Stimulated activated naive B cell treated with anti-CD40 and anti-IgM and Interleukin-4, amounts not matched to agents 10 μg/mL and 1 μg/mL and 100 μg/mL, for 72 hours (primary cell): ENCODE data around the gene TECR.
"Not testable (repeated sequence)": the region's sequence is repeated elsewhere in the genome, so short reads cannot be mapped to it uniquely, and the experiment has no call there.

Experiments used
- ATAC-seq, 2 donors: fragments of 150-1000 bp; cut with Tn5 transposase; replicated peaks; 2 replicates each; pipeline ENCODE4 v1.10.0; 2021; ENCODE audit warnings: moderate library complexity in 1 of 2
- DNase-seq: peaks from one replicate; pipeline ENCODE4 v3.0.0; 2021
- H3K27ac Mint-ChIP-seq: one replicate; pipeline ENCODE4 v1.8.0; 2022; ENCODE audit warnings: mild to moderate bottlenecking, mixed read lengths
- H3K27me3 Mint-ChIP-seq, 2 donors: one replicate each; pipeline ENCODE4 v1.8.0; 2022; ENCODE audit warnings: mixed read lengths in 2 of 2
- H3K36me3 Mint-ChIP-seq, 2 donors: one replicate each; pipeline ENCODE4 v1.8.0; 2022; ENCODE audit warnings: mixed read lengths in 2 of 2, mild to moderate bottlenecking in 1 of 2
- H3K4me1 Mint-ChIP-seq, 2 donors: one replicate each; pipeline ENCODE4 v1.8.0; 2022; ENCODE audit warnings: mixed read lengths in 2 of 2, mild to moderate bottlenecking in 1 of 2
- H3K4me3 Mint-ChIP-seq, 2 donors: one replicate each; pipeline ENCODE4 v1.8.0; 2022; ENCODE audit warnings: mild to moderate bottlenecking in 2 of 2, mixed read lengths in 2 of 2, moderate library complexity in 1 of 2
- H3K9me3 Mint-ChIP-seq, 2 donors: one replicate each; pipeline ENCODE4 v1.8.0; 2022; ENCODE audit warnings: mixed read lengths in 2 of 2, mild to moderate bottlenecking in 1 of 2

The TECR gene

GRCh38 chr19:14540741-14541525, 11.5 kb downstream of the TECR start:
- H3K36me3 Mint-ChIP-seq, result peaks cover 6 to 15% of the 10 kb centered on the region in 2 donors
- no peaks in the 10 kb centered on the region for H3K27me3 Mint-ChIP-seq
- peaks cover 23 to 38% of the 10 kb centered on the region in 2 donors for H3K4me1 Mint-ChIP-seq
- no peak overlapping the region for H3K4me3 Mint-ChIP-seq
- no peaks in the 10 kb centered on the region for H3K9me3 Mint-ChIP-seq
- ATAC-seq (no peak), DNase-seq (no peak)
- no peak overlapping the region for H3K27ac Mint-ChIP-seq

- H3K4me3 Mint-ChIP-seq, H3K27ac Mint-ChIP-seq, H3K9me3 Mint-ChIP-seq, DNase-seq, ATAC-seq, H3K27me3 Mint-ChIP-seq: not testable (repeated sequence)
- Mint-ChIP-seq H3K36me3 (peaks cover 6 to 15% of the 10 kb centered on the region in 2 donors), H3K4me1 (peaks cover 18 to 36% of the 10 kb centered on the region in 2 donors)
Measured at GRCh38 chr19:14541979-14542378, 12.6 kb downstream of the TECR start.

- Mint-ChIP-seq H3K27me3 (no peaks in the 10 kb centered on the region), H3K36me3 (peaks cover 8 to 15% of the 10 kb centered on the region in 2 donors), H3K9me3 (no peaks in the 10 kb centered on the region), H3K27ac (no peak overlapping the region), H3K4me1 (peaks cover 18 to 36% of the 10 kb centered on the region in 2 donors), H3K4me3 (no peak overlapping the region)
- ATAC-seq, result peak; percentile 66 to 77
- no peak for DNase-seq
Measured at GRCh38 chr19:14542711-14543328, 13.4 kb downstream of the TECR start.

- Mint-ChIP-seq H3K36me3 (peaks cover 8 to 21% of the 10 kb centered on the region in 2 donors), H3K27me3 (no peaks in the 10 kb centered on the region), H3K4me1 (peaks cover 18 to 36% of the 10 kb centered on the region in 2 donors), H3K27ac (no peak overlapping the region), H3K4me3 (no peak overlapping the region), H3K9me3 (no peaks in the 10 kb centered on the region)
- ATAC-seq (no peak), DNase-seq (no peak)
Measured at GRCh38 chr19:14544047-14544446, 14.7 kb downstream of the TECR start.

- no peaks in the 10 kb centered on the region for H3K27me3 Mint-ChIP-seq
Measured at GRCh38 chr19:14544977-14545715, 15.8 kb downstream of the TECR start.

GRCh38 chr19:14545716-14546082, 16.3 kb downstream of the TECR start:
- DNase-seq (no peak), ATAC-seq (no peak)
- Mint-ChIP-seq H3K36me3 (peaks cover 7 to 21% of the 10 kb centered on the region in 2 donors), H3K9me3 (no peaks in the 10 kb centered on the region), H3K27me3 (no peaks in the 10 kb centered on the region), H3K4me3 (no peak overlapping the region), H3K4me1 (peaks cover 22 to 46% of the 10 kb centered on the region in 2 donors), H3K27ac (no peak overlapping the region)

More at GRCh38 chr19:14544977-14545715, 15.8 kb downstream of the TECR start:
- no peak for ATAC-seq
- H3K9me3 Mint-ChIP-seq, result no peaks in the 10 kb centered on the region
- no peak overlapping the region for H3K4me3 Mint-ChIP-seq
- DNase-seq, result no peak
- H3K27ac Mint-ChIP-seq, result no peak overlapping the region
- H3K4me1 Mint-ChIP-seq, result peaks cover 16 to 42% of the 10 kb centered on the region in 2 donors
- peaks cover 7 to 20% of the 10 kb centered on the region in 2 donors for H3K36me3 Mint-ChIP-seq

- Mint-ChIP-seq H3K27ac (peak overlapping the region; percentile 79), H3K4me3 (peak overlapping the region; percentile 17 to 41), H3K27me3 (no peaks in the 10 kb centered on the region), H3K36me3 (peaks cover 9 to 19% of the 10 kb centered on the region in 2 donors), H3K9me3 (no peaks in the 10 kb centered on the region), H3K4me1 (peaks cover 31 to 60% of the 10 kb centered on the region in 2 donors)
- ATAC-seq, result peak; percentile 62 to 67
- no peak for DNase-seq
Measured at GRCh38 chr19:14550201-14550754, 20.9 kb downstream of the TECR start.

- H3K4me1 Mint-ChIP-seq, result peaks cover 31 to 57% of the 10 kb centered on the region in 2 donors
- H3K27ac Mint-ChIP-seq, result peak overlapping the region; percentile 25
- not testable (repeated sequence) for H3K9me3 Mint-ChIP-seq, H3K27me3 Mint-ChIP-seq
- peak; percentile 44 for DNase-seq
- peak; percentile 92 to 93 for ATAC-seq
- peak overlapping the region in 1 of 2 donors; percentile 19 for H3K4me3 Mint-ChIP-seq
- peaks cover 9 to 22% of the 10 kb centered on the region in 2 donors for H3K36me3 Mint-ChIP-seq
Measured at GRCh38 chr19:14551134-14552005, 22.0 kb downstream of the TECR start.

- H3K27me3 Mint-ChIP-seq, H3K9me3 Mint-ChIP-seq, ATAC-seq, H3K4me3 Mint-ChIP-seq, DNase-seq: not testable (repeated sequence)
- Mint-ChIP-seq H3K36me3 (peaks cover 9 to 27% of the 10 kb centered on the region in 2 donors), H3K4me1 (peaks cover 36 to 62% of the 10 kb centered on the region in 2 donors), H3K27ac (peak overlapping the region; percentile 31)
Measured at GRCh38 chr19:14552006-14552360, 22.6 kb downstream of the TECR start.

GRCh38 chr19:14553042-14553938, 23.9 kb downstream of the TECR start:
- Mint-ChIP-seq H3K36me3 (peaks cover 7 to 25% of the 10 kb centered on the region in 2 donors), H3K4me1 (peaks cover 36 to 64% of the 10 kb centered on the region in 2 donors), H3K27me3 (no peaks in the 10 kb centered on the region)

GRCh38 chr19:14553939-14554243, 24.5 kb downstream of the TECR start:
- peaks cover 36 to 69% of the 10 kb centered on the region in 2 donors for H3K4me1 Mint-ChIP-seq
- H3K4me3 Mint-ChIP-seq, result no peak overlapping the region
- no peaks in the 10 kb centered on the region for H3K9me3 Mint-ChIP-seq
- H3K27ac Mint-ChIP-seq, result no peak overlapping the region
- no peak for ATAC-seq
- DNase-seq, result no peak
- H3K36me3 Mint-ChIP-seq, result peaks cover 7 to 23% of the 10 kb centered on the region in 2 donors
- no peaks in the 10 kb centered on the region for H3K27me3 Mint-ChIP-seq

More at GRCh38 chr19:14553042-14553938, 23.9 kb downstream of the TECR start:
- no peak for ATAC-seq
- Mint-ChIP-seq H3K4me3 (no peak overlapping the region), H3K9me3 (no peaks in the 10 kb centered on the region), H3K27ac (no peak overlapping the region)
- no peak for DNase-seq

- H3K27ac Mint-ChIP-seq, result peak overlapping the region; percentile 4
- ATAC-seq (no peak), DNase-seq (no peak)
- H3K4me3 Mint-ChIP-seq, result no peak overlapping the region
- H3K9me3 Mint-ChIP-seq, result no peaks in the 10 kb centered on the region
- peaks cover 36 to 69% of the 10 kb centered on the region in 2 donors for H3K4me1 Mint-ChIP-seq
- no peaks in the 10 kb centered on the region for H3K27me3 Mint-ChIP-seq
- H3K36me3 Mint-ChIP-seq, result peaks cover 7 to 23% of the 10 kb centered on the region in 2 donors
Measured at GRCh38 chr19:14554382-14554812, 25.0 kb downstream of the TECR start.
